ENCODE data around the gene PNPLA7. TPM values are rescaled to one million over a fixed set of nuclear protein-coding genes. Genes with fewer than 3 reads are reported as not detected.
"Not testable (repeated sequence)": the region's sequence is repeated elsewhere in the genome, so short reads cannot be mapped to it uniquely, and the experiment has no call there.

The PNPLA7 gene
- total and polyA plus RNA-seq, 2 of the 4 experiments (the other 2 are of a cell fraction), result under 0.01 to 0.89 TPM

DNA sequence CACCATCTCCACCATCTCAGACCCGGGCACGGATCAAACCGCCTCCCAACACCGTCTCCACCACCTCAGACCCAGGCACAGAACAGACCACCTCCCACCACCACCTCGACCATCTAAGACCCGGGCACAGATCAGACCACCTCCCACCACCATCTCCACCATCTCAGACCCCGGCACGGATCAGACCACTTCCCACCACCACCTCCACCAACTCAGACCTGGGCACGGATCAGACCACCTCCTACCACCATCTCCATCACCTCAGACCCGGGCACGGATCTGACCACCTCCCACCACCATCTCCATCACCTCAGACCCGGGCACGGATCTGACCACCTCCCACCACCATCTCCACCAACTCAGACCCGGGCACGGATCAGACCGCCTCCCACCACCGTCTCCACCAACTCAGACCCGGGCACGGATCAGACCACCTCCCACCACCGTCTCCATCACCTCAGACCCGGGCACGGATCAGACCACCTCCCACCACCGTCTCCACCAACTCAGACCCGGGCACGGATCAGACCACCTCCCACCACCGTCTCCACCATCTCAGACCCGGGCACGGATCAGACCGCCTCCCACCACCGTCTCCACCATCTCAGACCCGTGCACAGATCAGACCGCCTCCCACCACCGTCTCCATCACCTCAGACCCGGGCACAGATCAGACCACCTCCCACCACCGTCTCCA lies 83.7 kb downstream of the PNPLA7 start:
- CTCF ChIA-PET; H4K20me1 ChIP-seq (ENCODE audit: insufficient read depth, low read length); H2BK120ac ChIP-seq (ENCODE audit: low read depth, low read length); H4K5ac ChIP-seq (ENCODE audit: low read depth, low read length); H3K4me1 ChIP-seq (ENCODE audit: control insufficient read depth, insufficient read depth, low read length); H2BK20ac ChIP-seq (ENCODE audit: low read depth, low read length); H3K4me2 ChIP-seq (ENCODE audit: low read depth, low read length); H3K79me1 ChIP-seq (ENCODE audit: low read depth in 1 of 2, low read length in 2 of 2); H3K4me3 ChIP-seq (ENCODE audit: insufficient read depth, low read depth, low read length); H3K23ac ChIP-seq (ENCODE audit: low read depth, low read length); H2AK5ac ChIP-seq (ENCODE audit: low read depth, low read length); H3K36me3 ChIP-seq (ENCODE audit: control insufficient read depth, insufficient read depth, low read length); H4K91ac ChIP-seq (ENCODE audit: insufficient read depth, low read depth, low read length); H3K9me1 ChIP-seq (ENCODE audit: insufficient read depth, low read length); H3K9ac ChIP-seq (ENCODE audit: low read depth, low read length); intact Hi-C loops (cut with micrococcal nuclease); DNase-seq; in situ Hi-C loops (cut with MboI; ENCODE audit: low sequenced_read_pairs); dilution Hi-C loops (cut with HindIII; ENCODE audit: low sequenced_read_pairs, unreplicated experiment); H2AK9ac ChIP-seq (replicated peaks; ENCODE audit: low read depth, low read length, poor library complexity); H3K14ac ChIP-seq (replicated peaks; ENCODE audit: low read depth, low read length); H3K9me3 ChIP-seq (ENCODE audit: control insufficient read depth, insufficient read depth, low read length); H4K8ac ChIP-seq (ENCODE audit: low read depth in 2 of 2, low read length in 2 of 2); H3K56ac ChIP-seq (ENCODE audit: extremely low read depth, insufficient read depth, low read length); BruUV-seq (replicated peaks); H2BK15ac ChIP-seq (ENCODE audit: low read depth, low read length); H3K27ac ChIP-seq (ENCODE audit: insufficient read depth, low read length); POLR2A ChIA-PET (ENCODE audit: unreplicated experiment); H2BK5ac ChIP-seq (ENCODE audit: low read depth, low read length, poor library complexity, severe bottlenecking); ATAC-seq (ENCODE audit: low read depth); H3K4ac ChIP-seq (ENCODE audit: low read depth, low read length); H3K18ac ChIP-seq (ENCODE audit: low read depth, low read length); H2AFZ ChIP-seq (replicated peaks; ENCODE audit: low read length, poor library complexity): not testable (repeated sequence)
- WGBS, 2 experiments (ENCODE audit: extremely low coverage in 2 of 2, insufficient read length in 1 of 2), result 88% methylated on average over 19 of the region's 35 CpGs; no CpG with 5 or more reads in 1 of the 2 experiments
- peaks cover 13% of the 10 kb centered on the region for H3K27me3 ChIP-seq (ENCODE audit: control insufficient read depth, insufficient read depth, low read length)

All from IMR-90 (cell line).